ENCODE results near the gene GRHL3. TPM values are rescaled to one million over a fixed set of nuclear protein-coding genes. Genes with fewer than 3 reads are reported as not detected.
"Not testable (repeated sequence)": the region's sequence is repeated elsewhere in the genome, so short reads cannot be mapped to it uniquely, and the experiment has no call there.

GRHL3 gene
- total RNA-seq, result not detected in 2 replicates

GRCh38 chr1:24319312-24319863, at the start of gene GRHL3:
Gene GRHL3, plus strand, starts transcription at chr1:24319357. Its CDS starts 195 bp downstream, at chr1:24319552.
- H3K4me3 ChIP-seq (ENCODE audit: low read depth, low read length), result no peak within 1 kb of the TSS
- no peak for TF ChIP-seq CTCF (IDR thresholded peaks at IDR 0.05; ENCODE audit: insufficient read depth, low read depth, low read length)
- DNase-seq (ENCODE audit: low read depth), result no peak

- not testable (repeated sequence) for H3K4me3 ChIP-seq (ENCODE audit: low read depth, low read length); DNase-seq (ENCODE audit: low read depth)
Measured at GRCh38 chr1:24274203-24275103, 44.7 kb upstream of the GRHL3 start.

- no peak for TF ChIP-seq CTCF (IDR thresholded peaks at IDR 0.05; ENCODE audit: insufficient read depth, low read depth, low read length)
- no peak for DNase-seq (ENCODE audit: low read depth)
- no peak overlapping the region for H3K4me3 ChIP-seq (ENCODE audit: low read depth, low read length)
Measured at GRCh38 chr1:24275104-24275410, 44.1 kb upstream of the GRHL3 start.

- H3K4me3 ChIP-seq (ENCODE audit: low read depth, low read length), result no peak overlapping the region
- TF ChIP-seq CTCF (IDR thresholded peaks at IDR 0.05; ENCODE audit: insufficient read depth, low read depth, low read length), result no peak
- no peak for DNase-seq (ENCODE audit: low read depth)
Measured at GRCh38 chr1:24275510-24275909, 43.6 kb upstream of the GRHL3 start.

- TF ChIP-seq CTCF (IDR thresholded peaks at IDR 0.05; ENCODE audit: insufficient read depth, low read depth, low read length), result no peak
- no peak overlapping the region for H3K4me3 ChIP-seq (ENCODE audit: low read depth, low read length)
- DNase-seq (ENCODE audit: low read depth), result peak; percentile 19
Measured at GRCh38 chr1:24276791-24277190, 42.4 kb upstream of the GRHL3 start.

- H3K4me3 ChIP-seq (ENCODE audit: low read depth, low read length), result no peak overlapping the region
- no peak for TF ChIP-seq CTCF (IDR thresholded peaks at IDR 0.05; ENCODE audit: insufficient read depth, low read depth, low read length)
- DNase-seq (ENCODE audit: low read depth), result no peak
Measured at GRCh38 chr1:24277420-24278169, 41.6 kb upstream of the GRHL3 start.

GRCh38 chr1:24278726-24279125, 40.4 kb upstream of the GRHL3 start:
- DNase-seq (ENCODE audit: low read depth), result no peak
- no peak overlapping the region for H3K4me3 ChIP-seq (ENCODE audit: low read depth, low read length)
- TF ChIP-seq CTCF (IDR thresholded peaks at IDR 0.05; ENCODE audit: insufficient read depth, low read depth, low read length), result no peak

Data from fibroblast of villous mesenchyme (primary cell).